ENCODE results near the gene ACSF3. TPM values are rescaled to one million over a fixed set of nuclear protein-coding genes. Genes with fewer than 3 reads are reported as not detected.

ACSF3 gene
- 17.9 to 21.1 TPM (median 20.3 TPM) in 5 replicates for total RNA-seq (2022; extraction: Qiagen RNA extraction)

GRCh38 chr16:89093602-89094251 lies at the start of gene ACSF3:
Gene ACSF3 (plus strand): TSS chr16:89093852. CDS start chr16:89100682, 6,830 bp downstream.

GRCh38 chr16:89171216-89172170 lies 77.8 kb downstream of the ACSF3 start, which contains the start of gene CDH15:
Gene CDH15 (plus strand): TSS chr16:89171748. CDS start chr16:89171832, 84 bp downstream.

GRCh38 chr16:89200124-89200849 lies 106.6 kb downstream of the ACSF3 start, which contains the start of gene SLC22A31:
Gene SLC22A31 (minus strand): TSS chr16:89200537. CDS start chr16:89200501, 36 bp downstream.

Other genes with a start within 250 kb of the ACSF3 start
- 34.6 to 49.5 TPM (median 48.9 TPM) in 5 replicates for gene GALNS, start 236.9 kb upstream of the ACSF3 start, total RNA-seq (2022; extraction: Qiagen RNA extraction)
- gene TRAPPC2L, start 236.7 kb upstream of the ACSF3 start, total RNA-seq (2022; extraction: Qiagen RNA extraction) = 99.3 to 128 TPM (median 107 TPM) in 5 replicates
- gene PABPN1L, start 227.2 kb upstream of the ACSF3 start, total RNA-seq (2022; extraction: Qiagen RNA extraction) = not detected in 5 replicates
- 0.22 to 0.56 TPM (median 0.31 TPM) in 5 replicates for gene CBFA2T3, start 116.6 kb upstream of the ACSF3 start, total RNA-seq (2022; extraction: Qiagen RNA extraction)
- gene CDH15, start 77.9 kb downstream of the ACSF3 start, total RNA-seq (2022; extraction: Qiagen RNA extraction) = 0.07 to 0.11 TPM (median 0.08 TPM) in 4 of 5 replicates, not detected in the other
- 1.1 to 1.8 TPM (median 1.5 TPM) in 5 replicates for gene SLC22A31, start 106.7 kb downstream of the ACSF3 start, total RNA-seq (2022; extraction: Qiagen RNA extraction)
- gene ZNF778, start 123.9 kb downstream of the ACSF3 start, total RNA-seq (2022; extraction: Qiagen RNA extraction) = 9.4 to 11.7 TPM (median 10.0 TPM) in 5 replicates

All from A549 treated with CORT108297 at 1 μM for 4 hours (cell line).